Measurements from ENCODE around the gene IDE. TPM values are rescaled to one million over a fixed set of nuclear protein-coding genes. Genes with fewer than 3 reads are reported as not detected.

Gene IDE
- total and polyA plus RNA-seq, 12 donors, result 8.6 to 62.0 (median 37.3) TPM

DNA sequence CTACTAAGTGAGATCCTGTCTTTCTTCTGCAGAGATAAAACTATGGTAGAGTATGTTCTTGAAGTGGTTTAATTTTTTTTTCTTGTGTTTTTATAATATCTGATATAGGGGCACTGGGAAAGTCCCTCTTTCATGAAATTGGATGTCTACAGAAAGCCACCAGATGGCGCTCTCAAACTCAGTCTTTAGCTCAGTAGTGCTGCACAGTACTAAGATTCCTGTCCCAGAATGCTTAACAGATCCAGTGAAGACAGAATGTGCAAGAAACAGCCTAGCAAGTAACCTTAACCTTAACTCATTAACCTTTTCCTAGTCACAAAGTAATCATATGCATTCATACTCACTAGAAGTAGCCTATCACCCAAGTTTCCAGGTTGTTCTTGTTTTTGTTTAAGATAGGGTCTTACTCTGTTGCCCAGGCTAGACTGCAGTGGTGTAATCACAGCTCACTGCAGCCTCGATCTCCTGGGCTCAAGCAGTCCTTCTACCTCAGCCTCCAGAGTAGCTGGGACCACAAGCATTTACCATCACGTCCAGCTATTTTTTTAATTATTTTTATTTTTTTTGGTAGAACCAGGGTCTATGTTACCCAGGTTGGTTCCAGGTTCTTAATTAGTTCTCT is 56.7 kb downstream of the IDE start:
- Histone ChIP-seq H3K27ac (no peak overlapping the region), H3K9me3 (replicated peaks in 1 of 3) (no peaks in the 10 kb centered on the region), H3K27me3 (no peaks in the 10 kb centered on the region), H3K36me3 (replicated peaks in 1 of 2) (peaks cover 0 to 10% of the 10 kb centered on the region in 2 donors), H3K4me3 (no peak overlapping the region), H3K4me1 (replicated peaks in 1 of 2) (no peaks in the 10 kb centered on the region)
- peak; percentile 58 to 87 (median 67) for DNase-seq
- 35 to 42% (median 38%) methylated on average over 3 of the region's 3 CpGs for WGBS, 4 donors
- TF ChIP-seq POLR2A (IDR thresholded peaks at IDR 0.05) (no peak), CTCF (IDR thresholded peaks at IDR 0.05) (peak; percentile 72 to 86 (median 81))
- intact Hi-C loops (cut with DNase I), result loop anchor here in 1 of 2 donors (5.0 kb wide), 1 partner anchor 55 kb away; the partner anchor contains the start of gene IDE

DNA sequence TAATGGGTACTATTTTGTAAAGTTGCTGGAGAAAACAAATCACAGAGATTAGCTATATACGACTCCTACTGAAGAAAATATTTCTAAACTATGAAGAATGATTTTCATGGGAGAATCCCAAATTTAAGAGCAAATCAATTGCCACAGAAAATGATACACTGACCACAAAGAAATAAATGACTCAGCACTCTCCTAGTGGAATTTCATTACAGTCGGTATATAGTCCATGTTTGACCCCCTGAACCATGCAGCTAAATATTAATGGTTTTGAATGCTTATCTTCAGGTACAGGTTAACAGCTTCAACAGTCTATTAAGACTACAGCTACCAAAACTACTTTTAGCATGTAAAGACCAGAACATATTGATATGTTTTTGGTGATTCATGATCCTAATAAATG is 65.0 kb downstream of the IDE start:
- Histone ChIP-seq H3K36me3 (replicated peaks in 1 of 2) (peaks cover 0 to 38% of the 10 kb centered on the region in 2 donors), H3K4me3 (no peak overlapping the region), H3K9me3 (replicated peaks in 1 of 3) (no peaks in the 10 kb centered on the region), H3K27me3 (no peaks in the 10 kb centered on the region), H3K27ac (no peak overlapping the region), H3K4me1 (replicated peaks in 1 of 2) (no peaks in the 10 kb centered on the region)
- WGBS, 4 donors, result 82 to 85% (median 82%) methylated on average over 2 of the region's 2 CpGs
- intact Hi-C loops (cut with DNase I), result no loop called here
- no peak for DNase-seq
- TF ChIP-seq CTCF (IDR thresholded peaks at IDR 0.05), result no peak
- TF ChIP-seq POLR2A (IDR thresholded peaks at IDR 0.05), result no peak

GRCh38 chr10:92506336-92506735 is 67.6 kb downstream of the IDE start:
- WGBS, 4 donors, result 71 to 88% (median 85%) methylated on average over 2 of the region's 2 CpGs
- Histone ChIP-seq H3K27ac (no peak overlapping the region), H3K4me1 (replicated peaks in 1 of 2) (no peaks in the 10 kb centered on the region), H3K4me3 (no peak overlapping the region), H3K27me3 (no peaks in the 10 kb centered on the region), H3K9me3 (replicated peaks in 1 of 3) (no peaks in the 10 kb centered on the region), H3K36me3 (replicated peaks in 1 of 2) (peaks cover 0 to 36% of the 10 kb centered on the region in 2 donors)
- DNase-seq, result no peak
- TF ChIP-seq POLR2A (IDR thresholded peaks at IDR 0.05), result no peak
- no peak for TF ChIP-seq CTCF (IDR thresholded peaks at IDR 0.05)
- intact Hi-C loops (cut with DNase I), result no loop called here

- Histone ChIP-seq H3K27me3 (no peaks in the 10 kb centered on the region), H3K4me3 (no peak overlapping the region), H3K27ac (no peak overlapping the region), H3K9me3 (replicated peaks in 1 of 3) (no peaks in the 10 kb centered on the region), H3K36me3 (replicated peaks in 1 of 2) (peaks cover 0 to 46% of the 10 kb centered on the region in 2 donors), H3K4me1 (replicated peaks in 1 of 2) (no peaks in the 10 kb centered on the region)
- DNase-seq, result no peak
- intact Hi-C loops (cut with DNase I), result no loop called here
- TF ChIP-seq POLR2A (IDR thresholded peaks at IDR 0.05) (no peak), CTCF (IDR thresholded peaks at IDR 0.05) (no peak)
- 89 to 96% (median 93%) methylated on average over 5 of the region's 5 CpGs for WGBS, 4 donors
Observed at GRCh38 chr10:92505044-92505443, 68.8 kb downstream of the IDE start.
